Breast epithelium (tissue), 3 donors: ENCODE results near the gene PLOD3.

Source experiments
- CTCF ChIP-seq, 3 donors: fragments of 450-650 bp; IDR thresholded peaks; one replicate each; pipeline ENCODE4 v1.5.1; 2016 to 2017; ENCODE audit warnings: antibody characterized with exemption in 3 of 3, mild to moderate bottlenecking in 3 of 3, moderate library complexity in 3 of 3
- POLR2A ChIP-seq: fragments of 450-650 bp; IDR thresholded peaks from one replicate; pipeline ENCODE4 v1.6.1; 2016; ENCODE audit warnings: antibody characterized with exemption, mild to moderate bottlenecking, moderate library complexity
- POLR2AphosphoS5 ChIP-seq, 3 donors: sonication (generic); formaldehyde crosslinking; IDR thresholded peaks; one replicate each; pipeline ENCODE4 v1.6.1; 2017; ENCODE audit warnings: antibody characterized with exemption in 3 of 3

GRCh38 chr7:101222275-101222830 lies 5.0 kb upstream of the PLOD3 start:
- TF ChIP-seq POLR2AphosphoS5 (IDR thresholded peaks at IDR 0.05) (no peak), CTCF (IDR thresholded peaks at IDR 0.05) (no peak), POLR2A (no peak)
